ENCODE measurements around the gene CEP250.

- TF ChIP-seq EP300 (IDR thresholded peaks at IDR 0.05) = no peak
- TF ChIP-seq CTCF (IDR thresholded peaks at IDR 0.05) = no peak
Measured at GRCh38 chr20:35466856-35467255, 11.5 kb downstream of the CEP250 start.

Measured in suprapubic skin (tissue), 3 donors.